CD4-positive, alpha-beta T cell treated with Interleukin-4 for 4 hours (primary cell): ENCODE data around the gene URB1.
"Not testable (repeated sequence)": the region's sequence is repeated elsewhere in the genome, so short reads cannot be mapped to it uniquely, and the experiment has no call there.

ENCODE experiments used
- DNase-seq: peaks from one replicate; pipeline ENCODE4 v3.0.0-alpha.2; 2020

URB1 gene

GRCh38 chr21:32279377-32279680, 113.5 kb downstream of the URB1 start:
- DNase-seq, result no peak

GRCh38 chr21:32278518-32279376, 114.1 kb downstream of the URB1 start, which contains the start of gene MIS18A:
MIS18A (minus strand) TSS chr21:32279049; CDS start chr21:32279014, 35 bp downstream.
- peak; percentile 96 for DNase-seq

GRCh38 chr21:32278103-32278502, 114.7 kb downstream of the URB1 start:
- DNase-seq, result no peak

GRCh38 chr21:32276671-32277070, 116.1 kb downstream of the URB1 start:
- DNase-seq, result no peak

GRCh38 chr21:32270748-32271147, 122.1 kb downstream of the URB1 start:
- DNase-seq, result no peak

GRCh38 chr21:32265321-32265720, 127.5 kb downstream of the URB1 start:
- not testable (repeated sequence) for DNase-seq

- no peak for DNase-seq
Measured at GRCh38 chr21:32261929-32262328, 130.9 kb downstream of the URB1 start.
